GM21723 (cell line): Measurements from ENCODE around the gene TUBA8.
"Not testable (repeated sequence)": the region's sequence is repeated elsewhere in the genome, so short reads cannot be mapped to it uniquely, and the experiment has no call there.

Experiments
- ATAC-seq: cut with Tn5 transposase; IDR thresholded peaks from one replicate; pipeline ENCODE4 v1.9.1; 2021; ENCODE audit warnings: mild to moderate bottlenecking, moderate library complexity; ENCODE audit not compliant: unreplicated experiment

TUBA8 gene

GRCh38 chr22:18165356-18165755 is 54.7 kb downstream of the TUBA8 start:
- not testable (repeated sequence) for ATAC-seq

GRCh38 chr22:18170284-18170683 is 59.7 kb downstream of the TUBA8 start:
- ATAC-seq: not testable (repeated sequence)

DNA sequence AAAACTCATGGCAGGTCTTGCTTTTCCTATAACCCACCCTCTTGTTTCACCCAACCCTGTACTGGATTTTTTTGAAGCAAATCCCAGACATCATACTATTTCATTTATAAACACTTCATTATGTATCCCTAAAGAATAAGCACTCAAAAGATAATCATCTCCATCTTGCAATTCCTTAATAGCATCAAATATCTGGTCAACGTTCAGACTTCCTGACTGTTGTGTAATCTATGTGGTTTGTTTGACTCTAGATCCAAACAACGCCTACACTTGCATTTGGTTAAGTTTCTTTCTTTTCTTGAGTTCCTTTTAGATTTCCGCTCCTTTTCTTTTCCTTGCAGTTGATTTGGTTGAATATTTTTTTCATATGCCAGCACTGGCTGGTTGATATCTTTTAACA is 61.6 kb downstream of the TUBA8 start:
- not testable (repeated sequence) for ATAC-seq

DNA sequence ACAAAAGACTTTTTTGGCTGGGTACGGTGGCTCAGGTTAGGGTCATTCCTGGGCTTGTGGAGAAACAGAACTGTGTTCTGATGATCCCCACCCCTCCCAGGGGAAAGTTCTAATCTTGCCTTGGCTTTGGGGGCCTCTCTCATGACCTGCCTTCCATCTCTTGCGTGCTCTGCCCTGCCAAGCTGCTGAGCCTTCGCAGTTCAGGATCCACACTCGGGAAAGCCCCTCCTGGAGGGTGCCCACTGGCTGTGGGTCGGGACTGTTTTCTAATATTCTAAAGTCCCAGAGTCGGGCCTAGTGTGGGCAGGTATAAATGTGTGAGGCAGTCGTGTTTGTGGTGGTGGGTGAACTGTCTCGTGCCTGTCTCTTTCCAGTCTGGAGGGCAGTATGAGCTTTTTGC is 62.2 kb downstream of the TUBA8 start:
- not testable (repeated sequence) for ATAC-seq

DNA sequence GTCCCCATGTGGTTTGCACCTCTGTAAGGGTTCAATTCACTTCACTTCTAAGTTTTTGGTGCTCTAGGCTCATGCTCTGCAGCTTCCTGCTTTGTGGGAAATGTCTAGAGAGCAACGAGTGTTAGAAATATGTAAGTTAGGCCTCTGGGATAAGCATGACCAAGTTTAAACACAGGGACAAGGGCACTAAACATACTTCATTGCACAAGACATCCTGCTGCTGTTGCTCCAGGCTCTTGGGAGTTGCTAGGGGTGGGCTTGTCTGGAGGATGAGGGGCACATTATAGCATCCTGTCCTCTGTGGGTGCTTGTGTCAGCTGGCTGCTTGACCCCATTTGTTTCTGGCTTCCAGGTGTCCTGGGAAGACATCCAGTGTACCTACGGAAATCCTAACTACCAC is 62.8 kb downstream of the TUBA8 start:
- ATAC-seq: not testable (repeated sequence)
